HL-60 (cell line): Measurements from ENCODE around the gene NCOR2.

Experiments
- DNase-seq, 2 experiments: peaks; one replicate each; pipeline ENCODE4 v3.0.0-alpha.2; 2010 to 2020; ENCODE audit warnings: low read depth in 1 of 2, low spot score in 1 of 2
- H3K27ac ChIP-seq: fragments of 250-450 bp; sonication (Bioruptor Pico); replicated peaks from 2 replicates; pipeline ENCODE4 v1.5.1; 2020; ENCODE audit warnings: mild to moderate bottlenecking, moderate library complexity
- H3K27me3 ChIP-seq: fragments of 250-450 bp; sonication (Bioruptor Pico); 2 replicates; pipeline ENCODE4 v1.5.1; 2021; ENCODE audit warnings: mild to moderate bottlenecking, moderate library complexity; ENCODE audit not compliant: insufficient read depth, poor library complexity, severe bottlenecking
- H3K4me3 ChIP-seq: replicated peaks from 2 replicates; pipeline ENCODE4 v1.5.1; 2011; ENCODE audit warnings: mild to moderate bottlenecking, control low read depth, low read length; ENCODE audit not compliant: insufficient read depth
- CTCF ChIP-seq: IDR thresholded peaks from one replicate; pipeline ENCODE4 v1.5.1; 2011; ENCODE audit warnings: low read length, control low read depth, inconsistent platforms; ENCODE audit not compliant: insufficient read depth
- GABPA ChIP-seq: IDR thresholded peaks from 2 replicates; pipeline ENCODE4 v1.6.1; 2012; ENCODE audit warnings: low read depth
- POLR2AphosphoS5 ChIP-seq: IDR thresholded peaks from 2 replicates; pipeline ENCODE4 v1.6.1; 2012; ENCODE audit warnings: low read depth
- REST ChIP-seq: IDR thresholded peaks from 2 replicates; pipeline ENCODE4 v1.6.1; 2012; ENCODE audit warnings: low read depth; ENCODE audit not compliant: insufficient replicate concordance
- SPI1 ChIP-seq: IDR thresholded peaks from 2 replicates; pipeline ENCODE4 v1.6.1; 2012; ENCODE audit warnings: low read depth, mild to moderate bottlenecking, borderline replicate concordance

Gene NCOR2

GRCh38 chr12:124555168-124556073 lies 12.0 kb downstream of the NCOR2 start:
- DNase-seq = no peak
- Histone ChIP-seq H3K27me3 (no peaks in the 10 kb centered on the region), H3K27ac (no peak overlapping the region), H3K4me3 (no peak overlapping the region)
- TF ChIP-seq SPI1 (no peak), POLR2AphosphoS5 (no peak), CTCF (no peak), REST (no peak), GABPA (no peak)

DNA sequence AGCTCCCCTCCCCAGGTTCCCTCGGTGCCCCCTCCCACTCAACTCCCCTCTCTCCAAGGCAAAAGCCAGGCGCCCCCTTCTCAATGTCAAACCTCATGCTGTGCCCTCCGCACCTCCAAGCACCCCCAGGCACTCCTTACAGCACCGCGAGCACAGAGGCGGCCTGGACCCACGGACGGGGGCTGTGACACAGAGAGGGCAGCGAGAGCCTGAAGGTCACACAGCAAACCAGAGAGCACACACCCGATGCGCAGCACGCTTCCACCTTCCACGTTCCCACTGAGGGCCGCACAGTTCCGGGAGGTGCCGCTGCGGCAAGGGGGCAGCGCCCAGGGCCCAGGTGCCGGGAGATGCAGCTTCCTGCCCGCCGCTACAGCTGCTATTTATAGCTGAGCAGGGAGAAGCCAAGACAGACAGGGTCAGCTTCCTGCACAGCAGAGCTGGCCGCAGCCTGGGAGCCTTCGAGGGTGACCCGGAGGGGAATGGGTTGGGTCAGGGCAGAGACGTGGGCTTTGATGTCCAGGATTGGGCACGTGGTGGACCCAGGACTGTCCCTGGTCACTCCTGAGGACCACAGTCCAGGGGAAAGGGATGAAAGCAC lies 12.9 kb downstream of the NCOR2 start:
- TF ChIP-seq POLR2AphosphoS5 (no peak), SPI1 (no peak), REST (no peak), GABPA (no peak), CTCF (no peak)
- H3K27ac ChIP-seq = no peak overlapping the region
- no peaks in the 10 kb centered on the region for H3K27me3 ChIP-seq
- peak in 1 of 2 experiments; percentile 51 for DNase-seq
- no peak overlapping the region for H3K4me3 ChIP-seq

- no peak for DNase-seq
- no peak overlapping the region for H3K4me3 ChIP-seq
- H3K27me3 ChIP-seq = no peaks in the 10 kb centered on the region
- TF ChIP-seq POLR2AphosphoS5 (no peak), SPI1 (no peak), CTCF (no peak), GABPA (no peak), REST (no peak)
- no peak overlapping the region for H3K27ac ChIP-seq
Observed at GRCh38 chr12:124553862-124554428, 13.5 kb downstream of the NCOR2 start.
